Activated CD4-positive, CD25-positive, alpha-beta regulatory T cell (primary cell): ENCODE data around the gene ABL2.
"Not testable (repeated sequence)": the region's sequence is repeated elsewhere in the genome, so short reads cannot be mapped to it uniquely, and the experiment has no call there.

Experiments
- DNase-seq, 4 experiments: peaks; one replicate each; lab custom pipeline; 2025; lab: John Stamatoyannopoulos, UW

ABL2 gene

DNA sequence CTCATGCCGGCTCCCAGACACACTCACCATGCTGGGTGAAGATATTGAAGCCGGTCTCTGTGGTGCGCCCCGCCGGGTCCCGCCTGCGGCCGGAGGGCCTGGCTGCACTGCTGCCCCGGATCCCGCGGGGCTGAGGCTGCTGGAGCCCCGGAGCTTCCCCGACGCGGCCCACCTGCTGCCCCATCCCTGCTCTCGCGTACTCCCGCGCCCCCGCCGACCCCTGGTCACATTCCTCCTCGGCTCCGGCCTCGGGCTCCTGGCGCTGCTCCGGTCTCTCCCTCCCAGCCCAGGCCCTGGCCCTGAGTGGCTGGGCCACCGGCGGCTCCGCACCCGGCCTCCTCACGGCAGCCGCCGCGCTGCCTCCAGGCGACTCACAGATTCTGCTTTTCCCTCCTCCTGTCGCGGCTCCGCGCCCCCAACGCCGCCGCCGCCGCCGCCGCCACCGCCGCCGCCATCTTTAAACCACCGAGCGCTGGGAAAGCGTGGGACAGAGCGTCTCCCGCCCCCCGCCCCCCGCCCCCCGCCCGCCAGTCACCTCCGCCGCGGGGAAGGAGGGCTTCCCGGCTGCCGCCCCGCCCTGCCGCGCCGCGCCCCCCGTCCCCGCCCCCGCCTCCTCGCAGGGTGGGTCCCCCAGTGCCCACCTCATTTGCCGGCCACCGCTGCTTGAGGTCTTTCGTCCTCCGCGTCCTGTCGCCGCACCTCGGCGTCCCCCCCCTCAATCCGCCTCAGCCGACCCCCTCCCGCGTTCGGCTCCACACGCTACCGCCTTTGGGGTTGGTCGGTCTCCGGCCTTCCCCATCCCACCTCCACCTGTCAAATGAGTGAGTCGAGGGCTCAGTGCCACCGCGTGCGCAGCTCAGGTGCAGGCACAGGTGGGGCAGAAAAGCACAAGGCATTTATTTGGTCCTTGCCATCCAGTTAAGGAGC lies at the start of gene ABL2:
Gene ABL2 (minus strand): TSS at position 464 of the 927 bp plus-strand sequence. CDS start 280 bp downstream, at position 184.
- peak; percentile 15 to 25 (median 18) for DNase-seq

DNA sequence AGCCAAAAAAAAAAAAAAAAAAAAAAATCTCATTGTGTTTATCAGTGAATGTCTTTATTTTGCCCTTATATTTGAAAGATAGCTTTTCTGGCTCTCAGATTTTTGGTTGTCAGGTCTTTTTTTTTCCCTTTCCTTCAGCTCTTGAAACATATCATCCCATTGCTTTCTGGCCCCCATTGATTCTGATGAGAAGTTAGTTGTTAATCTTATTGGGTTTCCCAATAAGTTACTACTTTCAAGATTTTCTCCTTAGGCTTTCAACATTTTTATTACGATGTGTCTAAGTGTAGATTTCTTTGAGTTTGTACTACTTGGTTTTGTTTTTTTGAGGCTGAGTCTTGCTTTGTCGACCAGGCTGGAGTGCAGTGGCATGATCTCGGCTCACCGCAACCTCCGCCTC lies 49.4 kb upstream of the ABL2 start:
- no peak for DNase-seq

DNA sequence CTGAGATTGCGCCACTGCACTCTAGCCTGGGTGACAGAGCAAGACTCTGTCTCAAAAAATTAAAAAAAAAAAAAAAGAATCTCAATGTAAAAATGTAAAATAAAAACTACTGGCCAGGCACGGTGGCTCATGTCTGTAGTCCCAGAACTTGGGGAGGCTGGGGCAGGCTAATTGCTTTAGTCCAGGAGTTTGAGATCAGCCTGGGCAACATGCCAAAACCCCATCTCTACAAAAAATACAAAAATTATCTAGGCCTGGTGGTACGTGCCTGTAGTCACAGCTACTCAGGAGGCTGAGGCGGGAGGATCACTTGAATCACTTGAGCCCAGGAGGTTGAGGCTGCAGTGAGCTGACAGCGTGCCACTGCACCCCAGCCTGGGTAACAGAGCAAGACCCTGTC lies 44.9 kb upstream of the ABL2 start:
- DNase-seq, result not testable (repeated sequence)

- DNase-seq, result no peak
Observed at GRCh38 chr1:179269071-179269470, 39.6 kb upstream of the ABL2 start.

DNA sequence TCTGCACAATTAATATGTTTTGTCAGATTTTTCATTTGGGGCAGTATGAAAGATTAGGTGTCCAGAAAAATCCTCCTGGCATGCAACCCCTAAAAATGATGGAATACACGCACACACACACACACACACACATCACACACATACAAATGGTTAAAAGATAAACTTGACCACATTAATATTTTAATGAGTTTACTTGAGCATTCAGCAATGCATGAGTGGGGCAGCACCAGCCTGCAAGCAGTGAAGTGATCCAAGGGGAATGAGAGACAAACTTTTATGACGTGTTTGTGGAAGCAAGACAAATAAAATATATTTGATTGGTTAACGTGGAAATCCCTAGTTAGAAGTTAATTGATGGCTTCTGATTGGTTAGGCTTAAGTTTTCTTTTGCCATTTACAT lies 35.0 kb upstream of the ABL2 start:
- DNase-seq, result no peak

GRCh38 chr1:179263121-179263520 lies 33.6 kb upstream of the ABL2 start:
- no peak for DNase-seq

GRCh38 chr1:179262183-179262582 lies 32.7 kb upstream of the ABL2 start:
- DNase-seq, result no peak

- no peak for DNase-seq
Observed at GRCh38 chr1:179253286-179253972, 24.0 kb upstream of the ABL2 start.

GRCh38 chr1:179252606-179253005 lies 23.1 kb upstream of the ABL2 start:
- DNase-seq, result no peak

DNA sequence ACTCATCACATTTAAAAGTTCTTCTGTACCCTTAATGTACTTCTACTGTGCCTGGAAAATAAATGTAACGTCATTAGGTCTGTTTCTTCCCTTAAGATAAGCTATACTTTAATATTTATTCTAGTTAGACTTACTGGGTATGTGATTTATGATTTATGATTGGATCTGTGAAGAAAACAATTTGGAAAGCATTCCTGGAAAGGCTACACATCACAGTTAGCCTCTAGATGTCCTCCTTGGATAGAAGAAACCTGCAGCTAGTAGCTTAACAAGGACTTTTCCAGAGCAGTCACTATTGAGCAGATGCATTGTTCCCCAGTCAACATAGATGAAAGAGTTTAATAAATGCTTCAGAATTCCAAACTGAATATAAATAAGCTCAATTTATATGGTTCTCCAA lies 22.2 kb upstream of the ABL2 start:
- no peak for DNase-seq

DNA sequence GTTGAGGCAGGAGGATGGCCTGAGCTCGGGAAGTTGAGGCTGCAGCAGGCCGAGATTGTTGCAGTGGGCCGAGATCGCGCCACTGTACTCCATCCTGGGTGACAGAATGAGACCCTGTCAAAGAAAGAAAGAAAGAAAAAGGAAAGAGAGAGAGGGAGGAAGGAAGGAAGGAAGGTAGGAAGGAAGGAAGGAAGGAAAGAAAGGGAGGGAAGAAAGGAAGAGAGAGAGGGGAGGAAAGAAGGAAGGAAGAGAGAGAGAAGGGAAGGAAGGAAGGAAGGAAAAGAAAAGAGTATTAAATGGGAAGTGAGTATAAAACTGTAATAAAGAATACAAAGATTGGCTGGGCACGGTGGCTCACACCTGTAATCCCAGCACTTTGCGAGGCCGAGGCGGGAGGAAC lies 18.4 kb upstream of the ABL2 start:
- DNase-seq, result no peak

- DNase-seq, result not testable (repeated sequence)
Observed at GRCh38 chr1:179245426-179245825, 15.9 kb upstream of the ABL2 start.

- no peak for DNase-seq
Observed at GRCh38 chr1:179241530-179242097, 12.1 kb upstream of the ABL2 start.

- no peak for DNase-seq
Observed at GRCh38 chr1:179237222-179237621, 7.7 kb upstream of the ABL2 start.

DNA sequence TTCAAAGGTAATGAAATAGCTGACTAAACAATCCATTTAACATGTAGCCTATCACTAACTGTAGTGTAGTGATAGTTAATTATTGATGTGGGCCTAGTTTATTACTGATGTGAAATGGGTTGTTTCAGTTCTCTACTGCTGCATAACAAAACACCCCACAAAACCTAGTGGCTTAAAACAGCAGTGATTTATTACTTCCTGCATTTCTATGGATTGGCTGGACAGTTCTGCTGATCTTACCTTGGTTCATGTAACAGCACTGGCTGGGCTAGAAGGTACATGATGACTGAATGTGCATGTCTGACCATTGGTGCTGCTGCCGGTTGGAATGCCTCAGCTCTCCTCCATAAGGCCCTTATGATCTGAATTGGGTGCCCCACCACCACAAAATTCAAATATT lies 5.4 kb upstream of the ABL2 start:
- no peak for DNase-seq

DNA sequence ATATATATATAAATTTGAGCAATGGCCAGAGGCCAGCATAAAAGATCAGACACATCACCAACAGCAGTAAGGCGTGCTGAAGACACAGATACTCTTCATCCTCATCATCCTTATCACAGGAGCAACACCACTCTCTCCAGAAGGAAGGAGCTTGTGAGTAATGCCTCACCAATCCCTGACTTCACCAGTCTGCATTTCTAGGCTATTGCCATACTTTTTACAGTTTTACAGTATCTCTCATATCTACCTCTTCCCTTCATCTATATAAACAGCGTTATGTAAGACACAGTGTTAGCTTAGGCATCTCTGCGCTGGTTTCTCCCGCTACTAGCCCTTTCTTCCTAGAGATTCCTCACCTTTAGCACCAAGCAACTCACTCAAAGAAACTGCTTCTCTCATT lies 2.4 kb upstream of the ABL2 start:
- no peak for DNase-seq

GRCh38 chr1:179230721-179231120 lies 1.2 kb upstream of the ABL2 start:
- DNase-seq, result no peak

DNA sequence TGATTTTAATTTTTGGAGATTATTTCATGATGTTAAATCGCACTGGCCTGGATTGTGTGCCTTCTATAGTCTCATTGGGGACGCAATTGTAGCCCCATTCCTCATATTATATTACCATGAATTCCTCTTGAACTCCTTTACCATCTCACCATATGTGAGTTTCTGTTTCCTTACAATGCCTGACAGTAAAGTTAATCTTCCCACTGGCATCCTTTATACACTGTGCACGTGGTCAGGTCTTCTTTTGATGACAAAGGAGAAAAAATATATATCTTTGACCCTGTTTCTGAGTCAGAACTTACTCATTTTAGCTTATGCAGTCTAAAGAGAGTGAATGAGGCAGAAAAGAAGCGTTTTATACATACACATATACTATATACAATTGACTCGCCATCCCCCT lies 774 bp upstream of the ABL2 start:
- DNase-seq, result no peak

DNA sequence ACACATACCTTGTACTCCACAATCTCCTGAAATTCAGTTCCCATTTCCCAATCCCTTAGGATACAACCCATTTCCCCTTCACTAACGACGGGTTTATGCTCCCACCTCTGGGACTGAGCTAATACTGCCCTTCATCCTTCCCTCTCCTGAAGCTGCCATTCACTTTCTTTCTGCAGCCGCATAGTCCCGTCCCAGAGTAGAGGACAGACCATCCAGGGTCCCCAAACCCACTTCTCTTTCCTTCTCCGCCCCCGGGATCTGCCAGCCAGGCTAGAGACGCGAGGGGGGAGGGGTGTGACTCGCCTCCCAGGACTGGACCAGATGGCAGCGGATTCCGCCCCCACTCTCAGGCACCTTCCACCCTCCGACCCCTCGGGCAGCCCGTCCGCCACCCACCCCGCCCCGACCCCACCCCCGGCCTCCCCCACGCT lies 679 bp downstream of the ABL2 start:
- DNase-seq, result peak in 1 of 4 experiments; percentile 18

- DNase-seq, result no peak
Observed at GRCh38 chr1:179226738-179227137, 2.7 kb downstream of the ABL2 start.

- DNase-seq, result not testable (repeated sequence)
Observed at GRCh38 chr1:179224466-179224865, 5.0 kb downstream of the ABL2 start.

GRCh38 chr1:179221121-179221520 lies 8.4 kb downstream of the ABL2 start:
- DNase-seq, result not testable (repeated sequence)
